GM18870 (cell line): ENCODE measurements around the gene TMEM11.

Experiments
- ATAC-seq: cut with Tn5 transposase; IDR thresholded peaks from one replicate; pipeline ENCODE4 v1.9.1; 2021; ENCODE audit warnings: moderate library complexity; ENCODE audit not compliant: unreplicated experiment

Gene TMEM11

DNA sequence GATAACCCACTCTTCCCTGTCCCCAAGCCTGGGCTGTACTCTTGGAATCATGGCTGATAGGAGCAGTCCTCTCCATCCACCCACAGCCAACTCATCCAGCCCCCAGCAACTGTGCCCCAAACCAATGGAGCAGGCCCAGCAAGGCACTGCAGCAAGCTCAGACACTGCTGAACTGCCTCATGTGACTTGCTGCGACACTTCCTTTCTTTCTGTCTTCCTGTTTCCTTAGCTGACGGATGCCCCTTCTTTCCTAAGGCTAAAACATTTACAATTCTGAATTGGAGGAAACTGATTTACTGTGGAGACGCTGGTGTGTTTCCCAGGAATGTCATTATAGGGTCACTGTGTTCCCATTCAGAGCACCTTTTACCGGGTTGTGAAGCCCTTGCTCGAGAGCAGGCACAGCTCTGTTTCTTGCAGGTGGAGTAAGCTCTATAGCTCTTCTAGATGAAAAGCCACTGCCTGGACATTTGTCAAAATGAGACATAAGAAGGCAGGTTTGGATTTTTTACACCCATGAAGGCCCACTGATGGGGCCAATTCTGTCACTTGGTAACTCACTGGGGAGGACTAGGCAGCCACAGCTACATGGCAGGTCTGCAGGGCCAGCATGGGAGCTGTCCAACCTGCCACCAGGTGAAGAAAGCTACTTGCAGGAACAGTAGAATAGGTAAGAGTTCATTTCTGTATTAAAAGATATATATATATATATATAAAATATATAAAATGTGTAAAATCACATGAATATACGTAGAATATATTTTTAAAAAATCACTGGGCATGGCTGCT lies 27.4 kb downstream of the TMEM11 start:
- ATAC-seq = no peak

GRCh38 chr17:21185061-21185460 lies 28.9 kb downstream of the TMEM11 start:
- ATAC-seq = no peak

DNA sequence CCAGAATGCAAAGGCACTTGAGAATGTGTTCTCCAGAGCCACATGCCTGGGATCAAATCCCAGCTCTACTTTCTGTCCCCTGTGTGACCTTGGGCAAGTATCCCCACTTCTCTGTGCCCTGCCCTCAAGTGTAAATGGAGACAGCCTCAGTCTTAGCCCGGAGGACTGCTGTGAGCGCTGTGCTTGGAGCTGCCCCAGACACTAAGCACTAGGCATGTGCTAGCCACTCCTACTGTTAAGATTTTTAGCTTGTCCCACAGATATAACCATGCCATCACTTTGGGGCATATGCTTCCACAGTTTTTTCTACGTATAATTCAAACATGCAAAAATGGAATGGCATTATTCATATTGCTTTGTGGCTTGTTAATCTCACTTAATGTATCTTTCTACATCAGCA lies 29.4 kb downstream of the TMEM11 start:
- no peak for ATAC-seq

DNA sequence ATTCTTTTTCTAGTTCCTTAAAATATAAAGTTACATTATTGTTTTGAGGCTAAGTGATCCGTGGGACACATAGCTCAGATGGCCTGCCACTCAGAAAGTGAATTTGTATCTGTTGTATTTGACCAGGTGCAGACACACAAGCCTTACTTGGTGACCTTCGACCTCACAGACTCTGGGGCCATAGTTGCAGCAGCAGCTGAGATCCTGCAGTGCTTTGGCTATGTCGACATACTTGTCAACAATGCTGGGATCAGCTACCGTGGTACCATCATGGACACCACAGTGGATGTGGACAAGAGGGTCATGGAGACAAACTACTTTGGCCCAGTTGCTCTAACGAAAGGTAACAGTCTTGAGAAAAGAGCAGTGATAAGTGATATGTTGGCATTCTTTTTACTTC lies 30.5 kb downstream of the TMEM11 start:
- no peak for ATAC-seq

DNA sequence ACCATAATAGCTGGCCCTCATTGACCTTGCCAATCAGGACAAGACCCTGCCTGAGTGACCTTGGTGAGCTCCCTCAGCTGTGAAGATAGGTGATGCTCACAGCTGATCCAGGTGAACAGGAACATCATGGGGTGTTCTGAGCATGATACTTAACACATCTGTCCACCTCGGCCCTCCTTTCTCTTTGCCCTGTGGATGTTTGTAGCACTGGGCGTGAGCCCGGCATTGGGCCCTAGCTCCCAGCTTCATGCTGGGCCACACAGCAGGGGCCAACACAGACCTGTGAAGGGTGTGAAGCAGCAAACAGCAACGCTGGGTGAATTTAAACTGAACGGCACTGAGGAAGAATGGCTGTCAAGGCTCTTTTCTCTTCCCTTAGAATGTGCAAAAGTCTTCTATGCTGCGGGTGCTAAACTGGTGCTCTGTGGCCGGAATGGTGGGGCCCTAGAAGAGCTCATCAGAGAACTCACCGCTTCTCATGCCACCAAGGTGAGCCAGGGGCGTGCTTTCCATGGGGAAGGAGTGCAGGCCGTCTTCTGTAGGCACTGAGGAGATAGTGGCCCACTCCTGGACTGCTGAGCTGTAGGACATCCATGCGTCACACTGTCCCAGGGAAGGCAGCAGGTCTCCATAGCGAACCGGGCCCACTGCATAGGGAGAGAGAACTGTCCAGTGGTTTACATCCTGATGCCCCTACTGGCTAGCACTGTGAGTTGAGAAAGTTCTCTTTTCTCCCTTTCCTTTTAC lies 35.9 kb downstream of the TMEM11 start:
- no peak for ATAC-seq

DNA sequence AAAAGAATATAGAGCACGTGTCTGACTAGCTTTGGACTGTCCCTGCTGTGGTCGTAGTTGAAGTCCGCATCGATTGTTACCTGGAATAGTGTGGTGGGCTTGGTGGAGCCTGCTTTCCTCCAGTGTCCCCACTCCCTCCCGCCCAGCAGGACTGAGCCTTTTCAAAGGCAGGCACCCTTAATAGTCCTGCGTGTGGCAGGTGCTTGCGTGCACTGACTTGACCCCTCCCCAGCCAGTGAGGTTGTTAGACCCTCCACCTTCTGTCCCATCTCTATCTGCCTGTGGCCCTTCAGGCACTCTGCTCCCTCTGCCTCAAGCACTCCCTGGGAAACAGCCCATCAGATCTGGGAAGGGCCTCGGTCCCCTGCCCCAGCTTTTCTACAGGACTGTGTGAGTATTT lies 36.6 kb downstream of the TMEM11 start:
- ATAC-seq = no peak

DNA sequence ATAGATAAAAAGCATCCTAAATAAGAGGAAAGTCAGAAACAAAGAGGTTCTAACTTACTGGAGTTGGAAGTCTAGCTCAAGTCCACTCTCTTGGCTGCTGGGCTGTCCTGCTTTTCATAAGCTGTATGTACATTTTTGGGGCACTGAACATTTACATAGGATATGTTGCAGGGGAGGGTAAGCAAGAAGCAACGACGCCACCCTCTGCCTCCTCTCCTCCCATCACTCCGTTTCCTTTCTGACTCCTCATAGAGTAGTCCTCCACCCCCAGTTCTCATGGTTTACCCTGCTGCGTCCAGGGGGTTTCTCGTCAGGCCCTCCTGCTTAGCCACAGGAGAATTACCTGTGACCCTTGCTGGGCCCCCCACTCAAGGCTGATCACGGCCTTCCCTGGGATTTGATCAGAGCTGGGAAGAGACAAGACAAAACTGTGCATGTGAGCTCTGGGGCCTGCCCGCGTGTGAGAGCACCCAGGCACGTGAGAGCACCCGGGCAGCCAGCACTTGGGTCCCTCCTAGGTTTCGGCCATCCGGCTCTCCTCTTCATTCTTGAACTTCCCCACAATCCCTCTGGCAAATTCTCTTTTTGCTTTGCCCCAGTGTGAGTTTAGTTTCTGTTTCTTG lies 37.1 kb downstream of the TMEM11 start:
- ATAC-seq = no peak

GRCh38 chr17:21174713-21175112 lies 39.2 kb downstream of the TMEM11 start:
- no peak for ATAC-seq

- ATAC-seq = no peak
Measured at GRCh38 chr17:21174186-21174585, 39.8 kb downstream of the TMEM11 start.

DNA sequence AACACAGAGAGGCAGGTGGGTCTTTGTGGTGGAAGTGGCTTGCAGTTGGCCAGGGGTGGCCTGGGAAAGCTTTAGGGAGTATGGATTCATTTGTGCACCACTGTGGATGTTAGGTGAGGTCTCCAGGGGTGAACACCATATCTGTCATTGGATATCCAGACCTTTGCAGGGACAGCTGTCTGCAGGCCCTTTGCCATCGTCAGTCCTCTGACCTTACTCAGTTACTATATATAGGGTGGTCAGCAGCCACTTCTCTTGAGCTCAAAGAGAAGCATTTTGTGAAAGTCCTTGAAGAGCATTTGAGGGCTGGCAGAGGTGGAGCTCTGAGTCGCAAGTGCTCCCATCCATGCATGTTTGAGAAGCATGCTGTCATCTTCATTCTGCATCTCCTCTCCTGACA lies 40.4 kb downstream of the TMEM11 start:
- ATAC-seq = no peak

DNA sequence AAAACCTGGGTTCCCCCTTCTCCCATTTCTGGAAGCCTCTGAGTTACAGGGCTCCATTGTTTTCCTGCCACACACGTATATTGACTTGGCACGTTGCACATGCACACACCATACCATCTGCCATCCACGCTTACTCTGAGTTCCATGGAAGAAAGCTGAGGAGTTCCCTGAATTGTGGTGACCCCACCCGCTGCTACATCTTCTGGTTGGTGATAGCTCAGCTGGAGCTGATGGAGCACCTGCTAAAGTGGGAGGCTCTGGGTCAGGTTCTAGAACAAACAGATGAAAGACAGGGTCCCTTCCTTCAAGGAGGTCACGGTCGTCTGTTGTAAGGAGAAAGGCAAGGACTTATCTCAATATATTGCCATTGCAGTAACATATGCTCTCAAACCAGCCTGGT lies 41.1 kb downstream of the TMEM11 start:
- ATAC-seq = no peak

GRCh38 chr17:21171970-21172510 lies 41.9 kb downstream of the TMEM11 start:
- no peak for ATAC-seq

GRCh38 chr17:21171309-21171922 lies 42.5 kb downstream of the TMEM11 start:
- peak; percentile 63 for ATAC-seq

GRCh38 chr17:21170809-21171208 lies 43.2 kb downstream of the TMEM11 start:
- no peak for ATAC-seq

DNA sequence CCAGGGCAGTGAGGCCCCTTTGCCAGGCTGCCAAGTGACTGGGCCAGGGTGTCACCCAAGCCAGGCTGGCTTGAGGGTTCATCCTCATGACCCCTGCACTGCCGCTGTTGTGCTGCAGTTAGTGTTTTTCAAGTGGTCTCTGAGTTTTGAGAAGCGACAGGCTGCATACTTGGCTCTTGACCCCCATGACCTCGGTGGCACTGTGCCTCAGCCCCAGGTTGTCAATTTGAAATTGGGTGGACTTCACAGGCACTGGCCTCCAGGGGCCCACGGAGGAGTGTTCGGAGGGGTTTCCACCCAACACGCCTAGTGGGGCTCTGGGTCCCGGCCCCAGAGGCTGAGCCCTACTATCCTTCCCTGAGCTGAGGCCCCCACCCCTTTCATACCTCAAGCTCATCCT lies 44.5 kb downstream of the TMEM11 start:
- no peak for ATAC-seq

- ATAC-seq = no peak
Measured at GRCh38 chr17:21168555-21168865, 45.5 kb downstream of the TMEM11 start.

DNA sequence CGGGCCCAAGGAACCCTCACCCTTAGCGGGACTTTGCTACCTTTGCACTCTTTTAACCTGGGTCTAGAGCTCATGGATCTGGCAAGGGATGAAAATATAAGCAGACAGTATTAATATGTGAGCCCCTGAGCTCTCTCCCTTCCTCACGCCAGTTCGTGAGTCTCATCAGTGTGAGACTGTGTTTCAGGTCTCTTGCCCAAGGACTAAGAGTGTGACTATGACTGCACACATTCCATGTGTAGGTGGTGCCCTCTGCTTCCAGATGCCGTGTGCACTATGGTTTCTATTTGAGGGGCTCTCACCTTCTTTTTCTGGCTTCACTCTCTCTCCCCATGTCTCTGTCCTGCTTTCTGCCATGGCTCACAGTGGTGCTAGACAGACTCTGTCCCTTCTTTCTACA lies 46.7 kb downstream of the TMEM11 start:
- ATAC-seq = no peak

- no peak for ATAC-seq
Measured at GRCh38 chr17:21166595-21167210, 47.3 kb downstream of the TMEM11 start.

DNA sequence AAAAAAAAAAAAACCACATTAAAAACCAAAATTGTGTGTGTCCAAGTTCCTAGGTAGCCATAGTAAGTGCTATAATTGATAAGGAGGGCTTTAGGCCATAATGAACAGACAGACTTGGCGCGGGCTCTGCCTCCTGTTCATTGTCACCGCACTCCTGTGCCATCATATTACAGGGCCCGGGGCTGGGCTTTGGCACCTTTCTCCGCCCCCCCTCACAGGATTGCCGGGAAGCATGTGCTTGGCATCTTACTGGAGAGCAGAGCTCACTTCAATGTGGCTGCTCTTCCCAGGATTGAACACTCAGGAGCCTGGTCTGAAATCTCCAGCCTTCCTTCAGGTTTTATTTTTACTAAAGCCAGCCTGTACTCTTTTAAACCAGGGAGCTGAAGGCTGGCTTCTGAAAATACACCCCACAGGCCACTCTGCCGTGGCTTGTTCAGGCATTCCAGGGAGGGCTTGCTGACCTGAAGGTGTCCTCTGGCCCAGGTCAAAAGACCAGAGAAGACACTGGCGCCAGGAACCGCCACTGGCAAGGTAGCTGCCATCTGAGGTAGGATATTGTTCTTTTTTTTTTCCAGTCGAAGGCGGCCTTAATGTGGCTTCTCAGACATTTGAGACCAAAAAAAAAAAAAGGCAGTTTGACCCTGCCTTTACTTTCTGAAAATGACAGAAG lies 47.9 kb downstream of the TMEM11 start:
- no peak for ATAC-seq

DNA sequence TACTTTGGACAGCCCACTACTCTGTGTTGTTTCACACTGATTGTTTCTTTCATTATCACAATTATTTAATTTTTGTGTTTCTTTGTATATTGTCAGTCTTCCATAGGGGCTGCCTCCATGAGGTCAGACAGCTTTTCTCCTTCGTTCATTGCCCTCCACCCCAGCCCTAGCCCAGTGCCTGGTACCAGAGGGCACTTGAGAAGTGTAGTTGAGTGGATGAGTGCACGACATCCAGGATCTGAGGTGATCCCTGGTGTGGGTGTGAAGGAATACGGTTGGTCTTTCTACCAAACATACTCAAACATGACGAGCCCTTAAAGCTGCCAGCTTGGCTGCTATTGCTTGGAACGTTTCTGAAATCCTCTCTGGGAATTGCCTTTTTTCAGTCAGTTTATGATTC lies 49.3 kb downstream of the TMEM11 start:
- ATAC-seq = no peak

DNA sequence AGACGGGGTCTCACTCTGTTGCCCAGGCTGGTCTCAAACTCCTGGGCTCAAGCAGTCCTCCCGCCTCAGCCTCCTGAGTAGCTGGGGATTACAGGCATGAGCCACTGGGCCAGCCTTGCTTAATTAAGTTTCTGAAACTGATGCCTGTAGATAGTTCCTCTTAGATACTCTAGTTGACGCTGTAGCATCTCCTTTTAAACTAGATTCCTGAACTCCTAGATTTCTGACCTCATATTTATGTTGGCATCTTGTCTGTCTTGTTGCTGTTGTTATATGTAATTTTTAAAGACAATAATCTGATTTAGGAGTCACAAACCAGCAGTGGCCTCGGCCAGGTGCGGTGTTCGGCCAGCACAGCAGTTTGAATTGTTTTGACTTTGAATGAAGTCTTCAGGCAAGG lies 49.7 kb downstream of the TMEM11 start:
- ATAC-seq = no peak
